Psoas muscle (tissue), 8 donors: ENCODE data around the gene FBXL16. TPM values are rescaled to one million over a fixed set of nuclear protein-coding genes. Genes with fewer than 3 reads are reported as not detected.

Experiments used
- ATAC-seq, 4 donors: fragments of 200-7000 bp; cut with Tn5 transposase; one replicate each; pipeline ENCODE4 v1.9.1; 2020; ENCODE audit warnings: moderate library complexity in 3 of 4, mild to moderate bottlenecking in 2 of 4
- DNase-seq, 2 donors: peaks; one replicate each; pipeline ENCODE4 v3.0.0-alpha.2; 2020
- H3K27ac ChIP-seq: fragments of 200-600 bp; one replicate; pipeline ENCODE4 v1.8.0; 2022
- H3K27me3 ChIP-seq, 3 donors: fragments of 200-600 bp in 1 of 3; one replicate each; pipeline versions ENCODE4 v1.6.1 to v1.8.0; 2013 to 2022; ENCODE audit warnings: low read length in 2 of 3, mild to moderate bottlenecking in 2 of 3, moderate library complexity in 1 of 3; ENCODE audit not compliant: insufficient read depth in 3 of 3
- H3K36me3 ChIP-seq, 2 donors: fragments of 200-600 bp in 1 of 2; one replicate each; pipeline versions ENCODE4 v1.6.1 to v1.8.0; 2013 to 2022; ENCODE audit warnings: low read depth in 1 of 2, mild to moderate bottlenecking in 1 of 2, moderate library complexity in 1 of 2; ENCODE audit not compliant: insufficient read depth in 1 of 2
- H3K4me1 ChIP-seq: fragments of 200-600 bp; one replicate; pipeline ENCODE4 v1.8.0; 2022
- H3K4me3 ChIP-seq: fragments of 200-600 bp; one replicate; pipeline ENCODE4 v1.8.0; 2022; ENCODE audit warnings: mild to moderate bottlenecking
- H3K9me3 ChIP-seq: fragments of 200-600 bp; one replicate; pipeline ENCODE4 v1.8.0; 2022
- CTCF ChIP-seq: fragments of 200-600 bp; IDR thresholded peaks from one replicate; pipeline ENCODE4 v1.8.0; 2022; ENCODE audit warnings: antibody characterized with exemption
- WGBS, 3 donors: extraction: QIAGEN DNeasy Blood & Tissue Kit; methylation state at CpG; one replicate each; pipeline versions ENCODE4 v1.1.6 to v1.1.7; 2013; 5-methylcytosine and 5-hydroxymethylcytosine counted together
- intact Hi-C, 2 donors: fragments of 100-400 bp; cut with DNase I; formaldehyde crosslinking; loops; one replicate each; pipeline versions ENCODE4 v1.11.0 to v1.14.2; 2022
- polyA plus RNA-seq, 3 donors: library from polyadenylated mRNA; stranded (reverse); fragments of 200-250 nt; gene quantifications; one replicate each; pipeline ENCODE4 v1.2.3, GENCODE V29; 2013
- total RNA-seq, 4 donors: library from RNA; stranded (reverse); fragmentation: NEBNext Ultra II Directional in 2 of 4; extraction: Animal tissue kit (Norgen Biotek cat#: 25700) in 2 of 4; gene quantifications; one replicate each; pipeline versions ENCODE4 v1.2.1 to v1.2.4, GENCODE V29; 2021 to 2023
- donor health status: healthy with polysubstance abuse.
- donor health status: DM: no; HTN: no; CAD: no; lungs with moderate emphysema.
- donor health status: Bipolar disorder and iron deficiency.
- donor health status: healthy.
- donor health status: DM: yes; HTN: yes; CAD: no.
- donor health status: DM: no; HTN: no; CAD: no.
- donor health status: DM: no; HTN: no; CAD: no.
- donor health status: DM: yes; HTN: yes; CAD: no.

Gene FBXL16
- total and polyA plus RNA-seq, 7 donors, result 0.04 to 0.16 (median 0.08) TPM; not detected in 2

GRCh38 chr16:728890-729744 is 23.5 kb upstream of the FBXL16 start:
- ATAC-seq, result peak in 2 of 4 donors; percentile 12 to 13
- peak in 1 of 2 donors; percentile 55 for DNase-seq
- no peak for TF ChIP-seq CTCF
- H3K4me1 ChIP-seq, result peaks cover 8% of the 10 kb centered on the region
- no peak overlapping the region for H3K27ac ChIP-seq
- intact Hi-C loops, result no loop called here
- WGBS, 3 donors, result 43 to 49% (median 45%) methylated on average over 42 to 55 of the region's 55 CpGs
- H3K4me3 ChIP-seq, result no peak overlapping the region
- H3K36me3 ChIP-seq, result peaks cover 3 to 44% of the 10 kb centered on the region in 2 donors
- H3K9me3 ChIP-seq, result no peaks in the 10 kb centered on the region
- peaks cover 0 to 40% (median 19%) of the 10 kb centered on the region in 3 donors for H3K27me3 ChIP-seq

- H3K4me1 ChIP-seq, result peaks cover 8% of the 10 kb centered on the region
- H3K27ac ChIP-seq, result no peak overlapping the region
- peaks cover 0 to 40% (median 19%) of the 10 kb centered on the region in 3 donors for H3K27me3 ChIP-seq
- peak overlapping the region; percentile 61 for H3K4me3 ChIP-seq
- TF ChIP-seq CTCF, result no peak
- DNase-seq, result peak; percentile 67 to 74
- H3K9me3 ChIP-seq, result no peaks in the 10 kb centered on the region
- ATAC-seq, result peak; percentile 25 to 45 (median 36)
- 1% methylated on average over 44 to 80 of the region's 80 CpGs for WGBS, 3 donors
- intact Hi-C loops, result no loop called here
- H3K36me3 ChIP-seq, result peaks cover 3 to 36% of the 10 kb centered on the region in 2 donors
Observed at GRCh38 chr16:728131-728889, 22.7 kb upstream of the FBXL16 start.

GRCh38 chr16:727291-727977 is 21.8 kb upstream of the FBXL16 start:
- Histone ChIP-seq H3K9me3 (no peaks in the 10 kb centered on the region), H3K27me3 (peaks cover 0 to 40% (median 19%) of the 10 kb centered on the region in 3 donors), H3K4me1 (peaks cover 8% of the 10 kb centered on the region), H3K4me3 (peak overlapping the region; percentile 61), H3K36me3 (peaks cover 0 to 32% of the 10 kb centered on the region in 2 donors), H3K27ac (no peak overlapping the region)
- no peak for DNase-seq
- WGBS, 3 donors, result 1% methylated on average over 49 to 61 of the region's 61 CpGs
- intact Hi-C loops, result no loop called here
- TF ChIP-seq CTCF, result no peak
- ATAC-seq, result peak in 1 of 4 donors; percentile 12

GRCh38 chr16:726438-727290 is 21.1 kb upstream of the FBXL16 start, which contains the start of the genes CCDC78 and HAGHL:
CCDC78 (minus strand) TSS chr16:726443; CDS start chr16:726367, 76 bp downstream.
HAGHL (plus strand) TSS chr16:727106; CDS start chr16:727510, 404 bp downstream.
- no peak within 1 kb of the TSS for H3K27ac ChIP-seq

More at GRCh38 chr16:726438-727290, 21.1 kb upstream of the FBXL16 start, which contains the start of the genes CCDC78 and HAGHL:
- peaks cover 15% of the 10 kb centered on the region for H3K4me1 ChIP-seq
- H3K9me3 ChIP-seq, result no peaks in the 10 kb centered on the region
- peaks cover 0 to 29% of the 10 kb centered on the region in 2 donors for H3K36me3 ChIP-seq
- WGBS, 3 donors, result 1 to 3% (median 2%) methylated on average over 50 to 88 of the region's 88 CpGs
- peak in 3 of 4 donors; percentile 16 to 33 (median 26) for ATAC-seq
- TF ChIP-seq CTCF, result no peak
- intact Hi-C loops, result no loop called here
- H3K4me3 ChIP-seq, result peak within 1 kb of the TSS; percentile 61
- peak in 1 of 2 donors; percentile 62 for DNase-seq
- H3K27me3 ChIP-seq, result peaks cover 0 to 40% (median 19%) of the 10 kb centered on the region in 3 donors
